Small intestine (tissue), 7 donors: ENCODE measurements around the gene RNF111. TPM values are rescaled to one million over a fixed set of nuclear protein-coding genes. Genes with fewer than 3 reads are reported as not detected.
"Not testable (repeated sequence)": the region's sequence is repeated elsewhere in the genome, so short reads cannot be mapped to it uniquely, and the experiment has no call there.

ENCODE experiments used
- DNase-seq, 2 donors: peaks; one replicate each; pipeline versions ENCODE4 v3.0.0 to v3.0.0-alpha.2; 2013
- FAIRE-seq: peaks from 2 replicates; lab custom pipeline; 2012; peaks lifted over from hg19 to GRCh38; lab: Jason Lieb, UNC
- H3K27ac ChIP-seq, 3 donors: one replicate each; pipeline ENCODE4 v1.5.1; 2013; ENCODE audit warnings: low read length in 2 of 3, mild to moderate bottlenecking in 2 of 3, control low read depth in 1 of 3, inconsistent platforms in 1 of 3, low read depth in 1 of 3, moderate library complexity in 1 of 3
- H3K27me3 ChIP-seq, 3 donors: one replicate each; pipeline ENCODE4 v1.6.1; 2013; ENCODE audit warnings: low read length in 3 of 3, inconsistent platforms in 1 of 3; ENCODE audit not compliant: control insufficient read depth in 3 of 3, insufficient read depth in 3 of 3
- H3K36me3 ChIP-seq, 3 donors: one replicate each; pipeline ENCODE4 v1.6.1; 2013; ENCODE audit warnings: low read length in 3 of 3, inconsistent platforms in 1 of 3, low read depth in 1 of 3, mild to moderate bottlenecking in 1 of 3, moderate library complexity in 1 of 3; ENCODE audit not compliant: control insufficient read depth in 3 of 3, insufficient read depth in 2 of 3
- H3K4me1 ChIP-seq, 3 donors: one replicate each; pipeline ENCODE4 v1.6.1; 2013; ENCODE audit warnings: low read length in 2 of 3, inconsistent platforms in 1 of 3, low read depth in 1 of 3, mild to moderate bottlenecking in 1 of 3, moderate library complexity in 1 of 3; ENCODE audit not compliant: control insufficient read depth in 3 of 3, insufficient read depth in 2 of 3
- H3K4me3 ChIP-seq, 3 donors: one replicate each; pipeline ENCODE4 v1.5.1; 2013; ENCODE audit warnings: low read length in 3 of 3, control low read depth in 1 of 3, inconsistent platforms in 1 of 3, low read depth in 1 of 3, mild to moderate bottlenecking in 1 of 3, moderate library complexity in 1 of 3
- H3K9me3 ChIP-seq, 2 donors: one replicate each; pipeline ENCODE4 v1.6.1; 2013; ENCODE audit warnings: low read depth in 1 of 2, low read length in 1 of 2; ENCODE audit not compliant: control insufficient read depth in 2 of 2, insufficient read depth in 1 of 2
- WGBS, 3 donors: extraction: QIAGEN DNeasy Blood & Tissue Kit; methylation state at CpG; one replicate each; pipeline ENCODE4 v1.1.7; 2013; 5-methylcytosine and 5-hydroxymethylcytosine counted together
- polyA plus RNA-seq, 4 donors: library from polyadenylated mRNA; stranded (reverse) in 3 of 4; unstranded in 1 of 4; fragments of 200-250 nt in 3 of 4; fragments of 120-200 nt in 1 of 4; gene quantifications; one replicate each; pipeline versions ENCODE4 v1.2.1 to v1.2.3, GENCODE V29; 2013
- donor health status: healthy with polysubstance abuse.
- donor health status: control.
- donor health status: control.
- donor health status: Bipolar disorder and iron deficiency.
- donor health status: healthy.

RNF111 gene
- polyA plus RNA-seq, 4 donors = 7.0 to 28.0 (median 8.8) TPM

GRCh38 chr15:59131969-59132562 is 144.6 kb downstream of the RNF111 start:
- DNase-seq (peak; percentile 17 to 33), FAIRE-seq (no peak)
- H3K27me3 ChIP-seq = no peaks in the 10 kb centered on the region
- no peaks in the 10 kb centered on the region for H3K4me1 ChIP-seq
- WGBS, 3 donors = 41 to 76% (median 64%) methylated on average over 3 of the region's 3 CpGs
- no peak overlapping the region for H3K4me3 ChIP-seq
- peaks cover 0 to 37% (median 15%) of the 10 kb centered on the region in 3 donors for H3K36me3 ChIP-seq
- H3K9me3 ChIP-seq = peaks cover 0 to 17% of the 10 kb centered on the region in 2 donors
- H3K27ac ChIP-seq = no peak overlapping the region

- no peaks in the 10 kb centered on the region for H3K27me3 ChIP-seq
- H3K4me1 ChIP-seq = no peaks in the 10 kb centered on the region
- peaks cover 0 to 17% of the 10 kb centered on the region in 2 donors for H3K9me3 ChIP-seq
- H3K36me3 ChIP-seq = peaks cover 0 to 51% (median 15%) of the 10 kb centered on the region in 3 donors
- FAIRE-seq = no peak
- no peak overlapping the region for H3K27ac ChIP-seq
- WGBS, 3 donors = 96 to 98% (median 98%) methylated on average over 6 of the region's 6 CpGs
- H3K4me3 ChIP-seq = no peak overlapping the region
- no peak for DNase-seq
These were observed 146.5 kb downstream of the RNF111 start for GRCh38 chr15:59133929-59134427.

GRCh38 chr15:59137566-59137965 is 150.1 kb downstream of the RNF111 start:
- no peak for FAIRE-seq
- H3K36me3 ChIP-seq = peaks cover 0 to 60% (median 15%) of the 10 kb centered on the region in 3 donors

GRCh38 chr15:59138243-59138642 is 150.8 kb downstream of the RNF111 start:
- Histone ChIP-seq H3K27ac (no peak overlapping the region), H3K4me3 (no peak overlapping the region), H3K27me3 (no peaks in the 10 kb centered on the region), H3K36me3 (peaks cover 0 to 60% (median 15%) of the 10 kb centered on the region in 3 donors), H3K9me3 (no peaks in the 10 kb centered on the region), H3K4me1 (no peaks in the 10 kb centered on the region)
- 61 to 70% (median 66%) methylated on average over 7 of the region's 7 CpGs for whole genome bisulfite sequencing, 3 donors
- DNase-seq (peak; percentile 38 to 47), FAIRE-seq (no peak)

More at GRCh38 chr15:59137566-59137965, 150.1 kb downstream of the RNF111 start:
- Histone ChIP-seq H3K9me3 (no peaks in the 10 kb centered on the region), H3K27ac (no peak overlapping the region), H3K27me3 (no peaks in the 10 kb centered on the region), H3K4me1 (no peaks in the 10 kb centered on the region), H3K4me3 (no peak overlapping the region)
- WGBS, 3 donors = 41 to 59% (median 54%) methylated on average over 2 of the region's 2 CpGs
- DNase-seq = no peak

- FAIRE-seq = no peak
- Histone ChIP-seq H3K9me3 (no peaks in the 10 kb centered on the region), H3K4me3 (no peak overlapping the region), H3K36me3 (peaks cover 0 to 63% (median 2%) of the 10 kb centered on the region in 3 donors), H3K27ac (no peak overlapping the region), H3K4me1 (no peaks in the 10 kb centered on the region), H3K27me3 (no peaks in the 10 kb centered on the region)
- 86 to 93% (median 92%) methylated on average over 9 of the region's 9 CpGs for WGBS, 3 donors
- no peak for DNase-seq
These were observed 153.2 kb downstream of the RNF111 start for GRCh38 chr15:59140422-59141226.

GRCh38 chr15:59143281-59143680 is 155.8 kb downstream of the RNF111 start:
- DNase-seq (no peak), FAIRE-seq (no peak)
- Histone ChIP-seq H3K27me3 (no peaks in the 10 kb centered on the region), H3K4me1 (no peaks in the 10 kb centered on the region), H3K4me3 (no peak overlapping the region), H3K27ac (no peak overlapping the region), H3K36me3 (peaks cover 2 to 60% (median 3%) of the 10 kb centered on the region in 3 donors), H3K9me3 (no peaks in the 10 kb centered on the region)
- WGBS, 3 donors = 95 to 96% (median 96%) methylated on average over 5 of the region's 5 CpGs

GRCh38 chr15:59144594-59144993 is 157.1 kb downstream of the RNF111 start:
- peaks cover 2 to 62% (median 3%) of the 10 kb centered on the region in 3 donors for H3K36me3 ChIP-seq
- not testable (repeated sequence) for FAIRE-seq, H3K9me3 ChIP-seq, H3K27ac ChIP-seq, H3K4me3 ChIP-seq, H3K27me3 ChIP-seq, H3K4me1 ChIP-seq, DNase-seq
- 81 to 86% (median 85%) methylated on average over 10 of the region's 10 CpGs for WGBS, 3 donors
